ENCODE results near the gene C11orf71.

The C11orf71 gene

DNA sequence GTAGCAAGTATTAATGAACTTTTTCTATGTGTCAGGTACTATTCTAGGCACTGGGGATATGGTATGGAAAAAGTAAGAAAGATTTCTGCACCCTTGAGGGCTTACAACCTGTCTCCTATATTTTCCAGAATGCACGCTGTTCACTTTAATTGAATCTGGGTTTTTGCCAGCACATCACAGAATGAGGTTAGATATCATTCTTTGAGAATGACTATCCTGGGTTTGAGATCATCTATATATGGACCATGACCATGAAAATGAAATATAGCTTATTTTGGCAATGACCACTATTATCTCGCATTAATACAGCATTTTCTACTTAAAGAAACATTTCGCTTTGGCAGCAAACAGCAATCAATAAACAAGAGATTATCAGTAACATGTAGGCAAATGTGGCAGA lies 46.9 kb downstream of the C11orf71 start:
- no peak for DNase-seq

DNA sequence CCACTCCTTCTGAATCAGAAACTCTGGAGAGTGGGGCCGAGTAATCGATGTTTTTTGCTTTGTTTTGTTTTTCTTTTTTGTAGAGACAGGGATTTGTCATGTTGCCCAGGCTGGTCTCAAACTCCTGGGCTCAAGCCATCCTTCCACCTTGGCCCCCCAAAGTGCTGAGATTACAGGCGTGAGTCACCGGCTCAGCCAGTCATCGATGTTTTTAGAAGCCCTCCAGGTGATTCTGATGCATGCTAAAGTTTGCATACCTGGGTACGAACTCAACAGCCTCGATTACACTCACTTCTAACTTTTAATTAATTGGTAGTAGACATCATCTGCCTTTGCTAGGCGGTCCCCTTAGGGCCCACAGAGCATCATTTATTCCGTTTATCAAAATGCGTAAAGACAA lies 50.3 kb downstream of the C11orf71 start:
- DNase-seq = no peak
